OCI-LY3 (cell line): ENCODE results near the gene TMEM106C.

ENCODE experiments used
- H2AFZ ChIP-seq: fragments of 200-600, 300-600 bp; shearing (Covaris generic); 2 replicates; pipeline ENCODE4 v1.6.0; 2014; ENCODE audit warnings: antibody characterized with exemption, low read depth, low read length
- H3K27ac ChIP-seq: fragments of 200-600, 300-600 bp; sonication (generic); 2 replicates; pipeline ENCODE4 v1.5.1; 2014; ENCODE audit warnings: mild to moderate bottlenecking, low read length, moderate library complexity, mixed read lengths
- H3K27me3 ChIP-seq: fragments of 200-600, 300-600 bp; sonication (generic); 2 replicates; pipeline ENCODE4 v1.6.1; 2014; ENCODE audit warnings: low read depth, low read length, mixed read lengths
- H3K36me3 ChIP-seq: fragments of 200-600, 300-600 bp; sonication (generic); replicated peaks from 2 replicates; pipeline ENCODE3; 2014; ENCODE audit warnings: low read depth, low read length, mixed read lengths
- H3K4me1 ChIP-seq: fragments of 300-600, 200-600 bp; sonication (generic); 2 replicates; pipeline ENCODE4 v1.6.1; 2014; ENCODE audit warnings: low read length, mixed read lengths
- H3K4me2 ChIP-seq: fragments of 200-600, 300-600 bp; sonication (generic); 2 replicates; pipeline ENCODE4 v1.6.1; 2014; ENCODE audit warnings: low read length, mixed read lengths
- H3K4me3 ChIP-seq: fragments of 300-600, 200-600 bp; sonication (generic); 2 replicates; pipeline ENCODE4 v1.5.1; 2014; ENCODE audit warnings: antibody characterized with exemption, mild to moderate bottlenecking, low read length, moderate library complexity
- H3K79me2 ChIP-seq: fragments of 300-600, 200-600 bp; shearing (Covaris generic); 2 replicates; pipeline ENCODE4 v1.6.1; 2014; ENCODE audit warnings: mild to moderate bottlenecking, low read length, mixed read lengths
- H3K9ac ChIP-seq: fragments of 300-600, 200-600 bp; shearing (Covaris generic); 2 replicates; pipeline ENCODE4 v1.6.0; 2014; ENCODE audit warnings: mild to moderate bottlenecking, low read length, moderate library complexity
- H3K9me3 ChIP-seq: fragments of 200-600, 300-600 bp; shearing (Covaris generic); 2 replicates; pipeline ENCODE4 v1.6.1; 2014; ENCODE audit warnings: low read length, mixed read lengths; ENCODE audit not compliant: insufficient read depth
- H4K20me1 ChIP-seq: fragments of 200-600, 300-600 bp; sonication (generic); 2 replicates; pipeline ENCODE4 v1.6.1; 2016; ENCODE audit warnings: low read length, mixed read lengths; ENCODE audit not compliant: insufficient read depth
- CTCF ChIP-seq: fragments of 200-600, 300-600 bp; sonication (generic); IDR thresholded peaks from 2 replicates; pipeline ENCODE4 v1.5.1; 2014; ENCODE audit warnings: antibody characterized with exemption, low read length, low read depth
- EZH2phosphoT487 ChIP-seq: fragments of 200-600 bp; shearing (Covaris generic); IDR thresholded peaks from 2 replicates; pipeline ENCODE4 v1.6.1; 2018; ENCODE audit warnings: antibody characterized with exemption, mixed run types, low read depth

The TMEM106C gene

GRCh38 chr12:47979686-47980085 is 16.3 kb downstream of the TMEM106C start:
- Histone ChIP-seq H3K4me3 (no peak overlapping the region), H3K79me2 (no peaks in the 10 kb centered on the region), H3K9ac (no peak overlapping the region), H3K4me2 (no peak overlapping the region), H2AFZ (no peak overlapping the region), H3K27ac (no peak overlapping the region), H3K36me3 (no peaks in the 10 kb centered on the region), H3K4me1 (no peaks in the 10 kb centered on the region), H4K20me1 (no peaks in the 10 kb centered on the region), H3K27me3 (no peaks in the 10 kb centered on the region), H3K9me3 (no peaks in the 10 kb centered on the region)
- TF ChIP-seq CTCF (no peak), EZH2phosphoT487 (no peak)

- TF ChIP-seq CTCF (no peak), EZH2phosphoT487 (no peak)
- H3K27me3 ChIP-seq: no peaks in the 10 kb centered on the region
- no peak overlapping the region for H3K4me3 ChIP-seq
- H3K4me1 ChIP-seq: no peaks in the 10 kb centered on the region
- no peak overlapping the region for H3K27ac ChIP-seq
- no peak overlapping the region for H3K9ac ChIP-seq
- H4K20me1 ChIP-seq: no peaks in the 10 kb centered on the region
- H3K79me2 ChIP-seq: no peaks in the 10 kb centered on the region
- H3K4me2 ChIP-seq: no peak overlapping the region
- no peaks in the 10 kb centered on the region for H3K9me3 ChIP-seq
- H3K36me3 ChIP-seq: no peaks in the 10 kb centered on the region
- no peak overlapping the region for H2AFZ ChIP-seq
Measured at GRCh38 chr12:47980197-47980596, 16.8 kb downstream of the TMEM106C start.

- no peaks in the 10 kb centered on the region for H3K4me1 ChIP-seq
- no peak overlapping the region for H3K9ac ChIP-seq
- H2AFZ ChIP-seq: no peak overlapping the region
- no peak overlapping the region for H3K4me2 ChIP-seq
- no peak overlapping the region for H3K4me3 ChIP-seq
- no peaks in the 10 kb centered on the region for H4K20me1 ChIP-seq
- no peaks in the 10 kb centered on the region for H3K27me3 ChIP-seq
- no peaks in the 10 kb centered on the region for H3K79me2 ChIP-seq
- H3K9me3 ChIP-seq: no peaks in the 10 kb centered on the region
- no peak for TF ChIP-seq EZH2phosphoT487
- no peak for TF ChIP-seq CTCF
- H3K36me3 ChIP-seq: no peaks in the 10 kb centered on the region
- H3K27ac ChIP-seq: no peak overlapping the region
Measured at GRCh38 chr12:47980779-47981495, 17.5 kb downstream of the TMEM106C start.

GRCh38 chr12:47981496-47982260 is 18.3 kb downstream of the TMEM106C start:
- no peak overlapping the region for H2AFZ ChIP-seq
- no peaks in the 10 kb centered on the region for H3K36me3 ChIP-seq
- H3K4me1 ChIP-seq: no peaks in the 10 kb centered on the region
- H3K79me2 ChIP-seq: no peaks in the 10 kb centered on the region
- TF ChIP-seq CTCF (no peak), EZH2phosphoT487 (no peak)
- H3K9ac ChIP-seq: no peak overlapping the region
- H3K4me2 ChIP-seq: no peak overlapping the region
- no peaks in the 10 kb centered on the region for H4K20me1 ChIP-seq
- H3K9me3 ChIP-seq: no peaks in the 10 kb centered on the region
- H3K27ac ChIP-seq: no peak overlapping the region
- H3K4me3 ChIP-seq: no peak overlapping the region
- no peaks in the 10 kb centered on the region for H3K27me3 ChIP-seq
